H9 (cell line): ENCODE data around the gene DGKH. TPM values are rescaled to one million over a fixed set of nuclear protein-coding genes. Genes with fewer than 3 reads are reported as not detected.

Source experiments
- DNase-seq: peaks from one replicate; pipeline ENCODE4 v3.0.0-alpha.2; 2017
- H2AFZ ChIP-seq: one replicate; pipeline ENCODE4 v1.6.1; 2013; ENCODE audit warnings: mild to moderate bottlenecking, low read length, control low read depth, moderate library complexity
- H2AK5ac ChIP-seq: 2 replicates; pipeline ENCODE4 v1.6.1; 2013; ENCODE audit warnings: low read length, control low read depth, mixed read lengths; ENCODE audit not compliant: insufficient read length
- H2BK120ac ChIP-seq: one replicate; pipeline ENCODE4 v1.6.1; 2013; ENCODE audit warnings: low read depth, mild to moderate bottlenecking, low read length, control low read depth, inconsistent platforms; ENCODE audit not compliant: poor library complexity, severe bottlenecking
- H2BK12ac ChIP-seq: 2 replicates; pipeline ENCODE4 v1.6.1; 2013; ENCODE audit warnings: low read length, control low read depth, mixed read lengths, low read depth; ENCODE audit not compliant: insufficient read length
- H2BK15ac ChIP-seq: 2 replicates; pipeline ENCODE4 v1.6.1; 2013; ENCODE audit warnings: low read depth, low read length, control low read depth
- H2BK20ac ChIP-seq: one replicate; pipeline ENCODE4 v1.6.1; 2013; ENCODE audit warnings: low read depth, mild to moderate bottlenecking, low read length, control low read depth, inconsistent platforms; ENCODE audit not compliant: poor library complexity, severe bottlenecking
- H2BK5ac ChIP-seq: 2 replicates; pipeline ENCODE4 v1.6.1; 2013; ENCODE audit warnings: low read length, control low read depth, mixed read lengths; ENCODE audit not compliant: insufficient read length
- H3K14ac ChIP-seq: 2 replicates; pipeline ENCODE4 v1.6.1; 2013; ENCODE audit warnings: low read length, control low read depth; ENCODE audit not compliant: insufficient read depth
- H3K18ac ChIP-seq: 2 replicates; pipeline ENCODE4 v1.6.1; 2013; ENCODE audit warnings: low read depth, mild to moderate bottlenecking, mixed read lengths, low read length, control low read depth; ENCODE audit not compliant: insufficient read length
- H3K23ac ChIP-seq: 2 replicates; pipeline ENCODE4 v1.6.1; 2013; ENCODE audit warnings: low read length, control low read depth, mixed read lengths, low read depth; ENCODE audit not compliant: insufficient read length
- H3K23me2 ChIP-seq: 2 replicates; pipeline ENCODE4 v1.6.1; 2013; ENCODE audit warnings: low read depth, mild to moderate bottlenecking, mixed read lengths, low read length, control low read depth; ENCODE audit not compliant: insufficient read length, poor library complexity, severe bottlenecking
- H3K27ac ChIP-seq: 2 replicates; pipeline ENCODE4 v1.5.1; 2013; ENCODE audit warnings: low read length, control low read depth, mixed read lengths, low read depth; ENCODE audit not compliant: insufficient read length
- H3K27me3 ChIP-seq: 2 replicates; pipeline ENCODE4 v1.6.1; 2013; ENCODE audit warnings: low read length, control low read depth, inconsistent platforms; ENCODE audit not compliant: insufficient read depth
- H3K4ac ChIP-seq: 2 replicates; pipeline ENCODE4 v1.6.1; 2013; ENCODE audit warnings: low read depth, mild to moderate bottlenecking, control low read depth, inconsistent platforms, low read length, moderate library complexity
- H3K4me1 ChIP-seq: 2 replicates; pipeline ENCODE4 v1.6.1; 2013; ENCODE audit warnings: low read length, control low read depth, inconsistent platforms; ENCODE audit not compliant: insufficient read depth
- H3K4me2 ChIP-seq: 2 replicates; pipeline ENCODE4 v1.6.1; 2013; ENCODE audit warnings: low read length, control low read depth, mixed read lengths; ENCODE audit not compliant: insufficient read length, insufficient read depth
- H3K56ac ChIP-seq: 2 replicates; pipeline ENCODE4 v1.6.1; 2013; ENCODE audit warnings: low read depth, mild to moderate bottlenecking, mixed read lengths, low read length, control low read depth; ENCODE audit not compliant: insufficient read length
- H3K79me1 ChIP-seq: 2 replicates; pipeline ENCODE4 v1.6.1; 2013; ENCODE audit warnings: low read depth, mild to moderate bottlenecking, moderate library complexity, low read length, control low read depth, inconsistent platforms; ENCODE audit not compliant: insufficient read depth, poor library complexity, severe bottlenecking
- H3K79me2 ChIP-seq: 2 replicates; pipeline ENCODE4 v1.6.1; 2013; ENCODE audit warnings: low read length, control low read depth, inconsistent platforms; ENCODE audit not compliant: insufficient read depth
- H3K9ac ChIP-seq: 2 replicates; pipeline ENCODE4 v1.6.1; 2013; ENCODE audit warnings: low read length, control low read depth, mixed read lengths; ENCODE audit not compliant: insufficient read length; ENCODE audit errors: extremely low read depth
- H3K9me3 ChIP-seq: one replicate; pipeline ENCODE4 v1.6.1; 2013; ENCODE audit warnings: low read depth, low read length, inconsistent platforms; ENCODE audit not compliant: control insufficient read depth
- H3T11ph ChIP-seq: one replicate; pipeline ENCODE4 v1.6.1; 2013; ENCODE audit warnings: mild to moderate bottlenecking, low read length, control low read depth, inconsistent platforms
- H4K20me1 ChIP-seq: one replicate; pipeline ENCODE4 v1.6.1; 2013; ENCODE audit not compliant: control insufficient read depth, insufficient read length, insufficient read depth
- H4K5ac ChIP-seq: 2 replicates; pipeline ENCODE4 v1.6.1; 2013; ENCODE audit warnings: low read depth, mild to moderate bottlenecking, mixed read lengths, low read length, control low read depth; ENCODE audit not compliant: insufficient read length
- H4K8ac ChIP-seq: replicated peaks from 2 replicates; pipeline ENCODE4 v1.6.1; 2013; ENCODE audit warnings: low read length, control low read depth, mixed read lengths, low read depth; ENCODE audit not compliant: insufficient read length
- H4K91ac ChIP-seq: 2 replicates; pipeline ENCODE4 v1.6.1; 2013; ENCODE audit warnings: low read depth, mild to moderate bottlenecking, moderate library complexity, mixed read lengths, low read length, control low read depth; ENCODE audit not compliant: insufficient read length
- H3K27ac Mint-ChIP-seq, 3 experiments: 2 replicates in 2 of 3; 3 replicates in 1 of 3; pipeline ENCODE4 v1.8.0; 2020 to 2021; ENCODE audit warnings: mixed read lengths in 3 of 3, mild to moderate bottlenecking in 1 of 3, moderate library complexity in 1 of 3
- H3K27me3 Mint-ChIP-seq: 2 replicates; pipeline ENCODE4 v1.8.0; 2021; ENCODE audit warnings: low read depth, mild to moderate bottlenecking, moderate library complexity, mixed read lengths
- H3K36me3 Mint-ChIP-seq, 3 experiments: 2 replicates in 2 of 3; 3 replicates in 1 of 3; pipeline ENCODE4 v1.8.0; 2020 to 2021; ENCODE audit warnings: low read depth in 3 of 3, mixed read lengths in 3 of 3; ENCODE audit not compliant: insufficient read depth in 1 of 3
- H3K4me1 Mint-ChIP-seq, 2 experiments: 2 replicates each; pipeline ENCODE4 v1.8.0; 2020; ENCODE audit warnings: mixed read lengths in 2 of 2
- H3K4me3 Mint-ChIP-seq, 2 experiments: 2 replicates in 1 of 2; 3 replicates in 1 of 2; pipeline ENCODE4 v1.8.0; 2020 to 2021; ENCODE audit warnings: mild to moderate bottlenecking in 2 of 2, mixed read lengths in 2 of 2, moderate library complexity in 1 of 2
- H3K9me3 Mint-ChIP-seq, 2 experiments: 2 replicates in 1 of 2; 3 replicates in 1 of 2; pipeline ENCODE4 v1.8.0; 2020; ENCODE audit warnings: mild to moderate bottlenecking in 2 of 2, mixed read lengths in 2 of 2, moderate library complexity in 1 of 2
- CTCF ChIP-seq: fragments of 200-600 bp; sonication (generic); conservative IDR thresholded peaks from 3 replicates; pipeline ENCODE4 v1.8.0; 2021; ENCODE audit warnings: antibody characterized with exemption, mild to moderate bottlenecking
- WGBS: extraction: QIAGEN DNeasy Blood & Tissue Kit; methylation state at CpG from one replicate; pipeline ENCODE4 v1.1.7; 2013; ENCODE audit warnings: missing lambda C conversion rate, low lambda C conversion rate, mixed read lengths; ENCODE audit not compliant: insufficient read length; ENCODE audit errors: extremely low coverage; 5-methylcytosine and 5-hydroxymethylcytosine counted together
- total RNA-seq: library from RNA; stranded (reverse); gene quantifications from 2 replicates; pipeline ENCODE4 v1.2.1, GENCODE V29; 2021

Gene DGKH
- total RNA-seq, 1 experiment from 2014 or later: 8.6 TPM

DNA sequence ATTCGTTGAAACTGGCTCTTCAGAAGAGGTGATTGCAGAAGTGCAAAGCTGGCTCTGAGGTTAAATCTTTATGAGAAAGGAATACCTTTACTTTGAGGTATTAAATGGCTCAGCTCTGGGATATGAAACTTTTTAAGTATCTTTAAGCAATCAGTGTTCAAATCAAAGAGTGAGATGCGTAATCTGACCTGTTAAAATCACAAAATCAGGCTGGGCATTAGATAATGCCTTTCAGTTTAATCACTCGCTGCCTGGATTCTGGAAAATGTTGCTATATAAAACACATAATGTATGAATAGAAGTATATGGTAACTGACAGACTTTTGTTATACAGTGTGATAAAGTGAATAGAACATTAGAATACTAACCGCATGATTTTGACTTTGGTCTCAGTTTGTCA, 2.0 kb upstream of the DGKH start:
- Histone ChIP-seq H3K14ac (no peak overlapping the region), H3K4me1 (no peaks in the 10 kb centered on the region), H3K4me2 (no peak overlapping the region), H3K18ac (no peak overlapping the region), H2BK5ac (no peak overlapping the region), H3K79me2 (no peaks in the 10 kb centered on the region), H3K27ac (no peak overlapping the region), H3T11ph (no peak overlapping the region), H4K8ac (no peak overlapping the region), H3K56ac (no peak overlapping the region), H3K23ac (no peak overlapping the region), H2BK20ac (no peak overlapping the region), H3K79me1 (no peaks in the 10 kb centered on the region), H4K91ac (no peak overlapping the region), H4K5ac (no peak overlapping the region), H3K9me3 (no peaks in the 10 kb centered on the region), H2BK120ac (no peak overlapping the region), H3K4ac (no peak overlapping the region), H2BK12ac (no peak overlapping the region), H2AFZ (no peak overlapping the region), H4K20me1 (no peaks in the 10 kb centered on the region), H3K27me3 (no peaks in the 10 kb centered on the region; the same call in 1 of the 2 replicates), H3K23me2 (peaks cover 27% of the 10 kb centered on the region), H2BK15ac (no peak overlapping the region), H2AK5ac (no peak overlapping the region), H3K9ac (no peak overlapping the region)
- Mint-ChIP-seq H3K36me3 (peaks cover 0 to 7% (median 0%) of the 10 kb centered on the region in 3 experiments; a peak in 2 of 7 replicates), H3K9me3 (peaks cover 0 to 3% of the 10 kb centered on the region in 2 experiments; a peak in 2 of 5 replicates), H3K27me3 (peaks cover 57% of the 10 kb centered on the region), H3K4me3 (no peak overlapping the region), H3K27ac (no peak overlapping the region), H3K4me1 (peaks cover 18 to 22% of the 10 kb centered on the region in 2 experiments)
- TF ChIP-seq CTCF: no peak
- no CpG with 5 or more reads among the region's 4 CpGs for WGBS
- no peak for DNase-seq
